ENCODE measurements around the gene SIRT4. TPM values are rescaled to one million over a fixed set of nuclear protein-coding genes. Genes with fewer than 3 reads are reported as not detected.

SIRT4 gene
- total and polyA plus RNA-seq, 10 of the 15 experiments (the other 5 are each of a cell fraction or from before 2014, with no cell fraction given): 0.19 to 0.98 (median 0.44) TPM

DNA sequence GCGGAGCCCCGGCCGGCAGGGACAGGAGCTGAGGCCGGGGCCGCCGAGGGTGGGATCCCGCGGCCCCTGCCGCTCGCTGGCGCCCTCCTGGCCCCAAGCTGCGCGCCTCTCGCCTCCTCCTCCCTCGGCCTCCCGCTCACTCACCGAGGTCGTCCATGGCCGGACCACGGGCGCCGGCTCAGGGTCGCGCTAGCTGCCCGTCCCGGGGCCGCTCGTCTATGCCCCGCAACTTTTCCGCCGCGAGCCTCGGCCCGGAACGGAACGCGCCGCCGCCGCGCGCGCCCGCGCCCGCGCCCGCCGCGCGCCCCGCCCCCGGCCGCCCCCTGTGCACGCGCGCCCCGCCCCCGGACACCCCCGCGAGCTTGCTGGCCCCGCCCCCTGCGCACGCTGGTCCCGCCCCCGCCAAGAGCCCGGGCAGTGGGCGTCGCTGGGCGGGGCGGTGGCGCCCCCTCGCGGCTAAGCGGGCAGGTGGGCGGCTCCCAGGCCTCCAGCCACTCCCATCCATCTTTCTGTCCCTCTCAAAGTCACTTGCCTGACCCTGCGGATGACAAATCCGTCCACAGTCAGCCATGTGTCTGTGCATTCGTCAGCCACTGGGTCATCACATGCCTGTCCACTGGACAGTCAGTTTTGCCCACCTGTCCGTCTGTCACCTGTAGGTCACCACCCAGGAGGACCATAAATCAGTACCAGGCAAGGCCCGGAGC lies 36.5 kb upstream of the SIRT4 start, which contains the start of gene PXN (continued):
- TF ChIP-seq RELA (IDR thresholded peaks at IDR 0.05; ENCODE audit: borderline replicate concordance, partially characterized antibody): no peak
- TF ChIP-seq ZNF622 (IDR thresholded peaks at IDR 0.05): no peak
- no peak for TF ChIP-seq FOXM1 (IDR thresholded peaks at IDR 0.05; ENCODE audit: low read depth, low read length)
- no peak for TF ChIP-seq PAX8 (IDR thresholded peaks at IDR 0.05)
- TF ChIP-seq POLR2AphosphoS2 (IDR thresholded peaks at IDR 0.05; ENCODE audit: low read depth, low read length): no peak
- TF ChIP-seq RAD21 (IDR thresholded peaks at IDR 0.05; ENCODE audit: insufficient read depth, low read depth, low read length): peak; percentile 81
- no peak for TF ChIP-seq IRF4 (IDR thresholded peaks at IDR 0.05; ENCODE audit: low read depth, low read length)

- no peaks in the 10 kb centered on the region for H3K9me3 ChIP-seq (replicated peaks; ENCODE audit: control insufficient read depth, insufficient read depth, low read length)
- no peak overlapping the region for H2AFZ ChIP-seq (ENCODE audit: control insufficient read depth, low read depth, low read length)
- 10% methylated on average over 8 of the region's 8 CpGs for WGBS (ENCODE audit: insufficient coverage, insufficient replicate concordance, low lambda C conversion rate, missing lambda C conversion rate)
- TF ChIP-seq RCOR1 (conservative IDR thresholded peaks at IDR 0.05; ENCODE audit: low read depth, low read length) (no peak), LARP7 (IDR thresholded peaks at IDR 0.05) (0 out of 2 replicates have a peak, but pooled peaks have one; percentile 4)
- no peak for ATAC-seq
- no peak for DNase-seq (ENCODE audit: low read depth, low spot score)
- SMC1A ChIA-PET (ENCODE audit: uncharacterized antibody, unreplicated experiment): interaction anchor here (1.0 to 7.8 kb wide), 4 partner anchors 9 to 65 kb away, joined by 3 to 152 read pairs (median 4); partner anchors contain the start of gene RPLP0
- H3K4me3 ChIP-seq: no peak overlapping the region
- no peaks in the 10 kb centered on the region for H3K36me3 ChIP-seq (ENCODE audit: control insufficient read depth in 2 of 2, insufficient read depth in 2 of 2, low read length in 1 of 2)
- RAD21 ChIA-PET (ENCODE audit: unreplicated experiment): interaction anchor here (0.8 to 4.5 kb wide), 10 partner anchors 9 to 99 kb away, joined by 3 to 170 read pairs (median 6); partner anchors contain the start of genes RNU4-1, RNU4-2 and RPLP0
- no peaks in the 10 kb centered on the region for H4K20me1 ChIP-seq (ENCODE audit: control insufficient read depth, insufficient read depth)
- no TSS peak for BruUV-seq (replicated peaks)
- POLR2A ChIA-PET: interaction anchor here (0.5 to 2.0 kb wide), 3 partner anchors 25 to 1105 kb away, joined by 3 to 17 read pairs (median 4); partner anchors contain the start of gene RNU4-2
- CTCF ChIA-PET: interaction anchor here (0.5 to 9.8 kb wide), 15 partner anchors 9 to 253 kb away, joined by 3 to 287 read pairs (median 3); partner anchors contain the start of genes RNU4-2 and SIRT4
- FAIRE-seq: no peak
- H3K9ac ChIP-seq (ENCODE audit: control insufficient read depth, insufficient read depth, low read length): no peak overlapping the region
- intact Hi-C loops (cut with micrococcal nuclease; ENCODE audit: unreplicated experiment): loop anchor here (10.0 kb wide), 1 partner anchor 152 kb away; the partner anchor contains the start of gene RAB35
- H3K27ac ChIP-seq (ENCODE audit: control insufficient read depth, insufficient read depth): no peak overlapping the region
- H3K79me2 ChIP-seq (ENCODE audit: control insufficient read depth, insufficient read depth, low read length): no peaks in the 10 kb centered on the region
- peaks cover 1 to 4% of the 10 kb centered on the region in 2 experiments; a peak in 3 of 4 replicates for H3K27me3 ChIP-seq (replicated peaks in 1 of 2; ENCODE audit: control insufficient read depth in 2 of 2, insufficient read depth in 2 of 2, low read length in 1 of 2)
- in situ Hi-C loops (cut with MboI): no loop called here
- 0 out of 2 replicates have a peak, but pooled peaks cover 3% of the 10 kb centered on the region for H3K4me1 ChIP-seq (ENCODE audit: control insufficient read depth, insufficient read depth, low read length)
- peak overlapping the region; percentile 56; the same call in 1 of the 2 replicates for H3K4me2 ChIP-seq (ENCODE audit: control insufficient read depth, insufficient read depth)
These were observed 35.8 kb upstream of the SIRT4 start for GRCh38 chr12:120266180-120266870.

All from GM12878 (cell line).